CD1c-positive myeloid dendritic cell (primary cell): ENCODE measurements around the gene GJA9.
"Not testable (repeated sequence)": the region's sequence is repeated elsewhere in the genome, so short reads cannot be mapped to it uniquely, and the experiment has no call there.

Source experiments
- DNase-seq: peaks from one replicate; pipeline ENCODE4 v3.0.0-alpha.2; 2016; ENCODE audit errors: extremely low spot score

The GJA9 gene

GRCh38 chr1:38873027-38873969, 8.1 kb downstream of the GJA9 start, which contains the start of gene MYCBP:
TSS of gene MYCBP (minus strand) at chr1:38873348. CDS start at chr1:38873305, 43 bp downstream.
- peak; percentile 96 for DNase-seq

- DNase-seq, result peak; percentile 29
These were observed 8.9 kb downstream of the GJA9 start for GRCh38 chr1:38872401-38873026.

GRCh38 chr1:38870996-38871395, 10.4 kb downstream of the GJA9 start:
- DNase-seq, result no peak

- no peak for DNase-seq
These were observed 14.2 kb downstream of the GJA9 start for GRCh38 chr1:38867208-38867607.

- DNase-seq, result no peak
These were observed 16.2 kb downstream of the GJA9 start for GRCh38 chr1:38865112-38865715.

- no peak for DNase-seq
These were observed 21.0 kb downstream of the GJA9 start for GRCh38 chr1:38860454-38860795.

GRCh38 chr1:38859561-38860453, 21.6 kb downstream of the GJA9 start, which contains the start of gene RRAGC:
TSS of gene RRAGC (minus strand) at chr1:38859772. CDS start at chr1:38859646, 126 bp downstream.
- peak; percentile 99 for DNase-seq

GRCh38 chr1:38858833-38859560, 22.4 kb downstream of the GJA9 start:
- DNase-seq, result peak; percentile 66

- no peak for DNase-seq
These were observed 28.6 kb downstream of the GJA9 start for GRCh38 chr1:38852780-38853179.

- peak; percentile 63 for DNase-seq
These were observed 33.3 kb downstream of the GJA9 start for GRCh38 chr1:38848071-38848470.

GRCh38 chr1:38846210-38846609, 35.2 kb downstream of the GJA9 start:
- DNase-seq, result no peak

- not testable (repeated sequence) for DNase-seq
These were observed 36.3 kb downstream of the GJA9 start for GRCh38 chr1:38845088-38845487.

- DNase-seq, result no peak
These were observed 41.1 kb downstream of the GJA9 start for GRCh38 chr1:38840281-38840680.

GRCh38 chr1:38839363-38839762, 42.0 kb downstream of the GJA9 start:
- no peak for DNase-seq

GRCh38 chr1:38836316-38836715, 45.1 kb downstream of the GJA9 start:
- not testable (repeated sequence) for DNase-seq

GRCh38 chr1:38834937-38835827, 46.2 kb downstream of the GJA9 start:
- peak; percentile 82 for DNase-seq

- peak; percentile 29 for DNase-seq
These were observed 47.1 kb downstream of the GJA9 start for GRCh38 chr1:38834221-38834782.

- DNase-seq, result no peak
These were observed 48.2 kb downstream of the GJA9 start for GRCh38 chr1:38833146-38833545.

GRCh38 chr1:38832370-38832734, 49.0 kb downstream of the GJA9 start:
- DNase-seq, result no peak
